ENCODE results near the gene CD55.

CD55 gene

GRCh38 chr1:207306023-207306422, 15.5 kb upstream of the CD55 start:
- no CpG with 5 or more reads among the region's 1 CpG for WGBS, 2 experiments (ENCODE audit: insufficient coverage in 2 of 2)
- Histone ChIP-seq H3K27ac (ENCODE audit: low read depth, low read length, severe bottlenecking) (no peak overlapping the region), H3K4me1 (ENCODE audit: control insufficient read depth, insufficient read depth, low read length, poor library complexity, severe bottlenecking) (peaks cover 8% of the 10 kb centered on the region), H3K9me3 (ENCODE audit: control insufficient read depth, low read length) (peaks cover 2% of the 10 kb centered on the region), H3K4me3 (ENCODE audit: extremely low read depth, insufficient read depth, low read length, poor library complexity, severe bottlenecking) (no peak overlapping the region), H3K36me3 (ENCODE audit: control insufficient read depth, insufficient read depth, low read length) (no peaks in the 10 kb centered on the region)

- WGBS, 2 experiments (ENCODE audit: insufficient coverage in 2 of 2), result 63% methylated on average over 4 to 5 of the region's 5 CpGs
- peaks cover 2% of the 10 kb centered on the region for H3K9me3 ChIP-seq (ENCODE audit: control insufficient read depth, low read length)
- no peak overlapping the region for H3K27ac ChIP-seq (ENCODE audit: low read depth, low read length, severe bottlenecking)
- no peaks in the 10 kb centered on the region for H3K36me3 ChIP-seq (ENCODE audit: control insufficient read depth, insufficient read depth, low read length)
- peaks cover 4% of the 10 kb centered on the region for H3K4me1 ChIP-seq (ENCODE audit: control insufficient read depth, insufficient read depth, low read length, poor library complexity, severe bottlenecking)
- no peak overlapping the region for H3K4me3 ChIP-seq (ENCODE audit: extremely low read depth, insufficient read depth, low read length, poor library complexity, severe bottlenecking)
These were observed 14.9 kb upstream of the CD55 start for GRCh38 chr1:207306603-207307002.

GRCh38 chr1:207308451-207309190, 12.9 kb upstream of the CD55 start:
- no CpG with 5 or more reads among the region's 2 CpGs for whole genome bisulfite sequencing, 2 experiments (ENCODE audit: insufficient coverage in 2 of 2)
- no peak overlapping the region for H3K4me3 ChIP-seq (ENCODE audit: extremely low read depth, insufficient read depth, low read length, poor library complexity, severe bottlenecking)

GRCh38 chr1:207309745-207310273, 11.7 kb upstream of the CD55 start:
- H3K36me3 ChIP-seq (ENCODE audit: control insufficient read depth, insufficient read depth, low read length), result no peaks in the 10 kb centered on the region
- peak overlapping the region; percentile 79 for H3K27ac ChIP-seq (ENCODE audit: low read depth, low read length, severe bottlenecking)
- WGBS, 2 experiments (ENCODE audit: insufficient coverage in 2 of 2), result 83 to 86% methylated on average over 1 to 3 of the region's 4 CpGs
- no peaks in the 10 kb centered on the region for H3K9me3 ChIP-seq (ENCODE audit: control insufficient read depth, low read length)
- H3K4me3 ChIP-seq (ENCODE audit: extremely low read depth, insufficient read depth, low read length, poor library complexity, severe bottlenecking), result no peak overlapping the region
- peaks cover 8% of the 10 kb centered on the region for H3K4me1 ChIP-seq (ENCODE audit: control insufficient read depth, insufficient read depth, low read length, poor library complexity, severe bottlenecking)

More at GRCh38 chr1:207308451-207309190, 12.9 kb upstream of the CD55 start:
- H3K9me3 ChIP-seq (ENCODE audit: control insufficient read depth, low read length), result no peaks in the 10 kb centered on the region
- peaks cover 8% of the 10 kb centered on the region for H3K4me1 ChIP-seq (ENCODE audit: control insufficient read depth, insufficient read depth, low read length, poor library complexity, severe bottlenecking)
- H3K36me3 ChIP-seq (ENCODE audit: control insufficient read depth, insufficient read depth, low read length), result no peaks in the 10 kb centered on the region
- H3K27ac ChIP-seq (ENCODE audit: low read depth, low read length, severe bottlenecking), result no peak overlapping the region

GRCh38 chr1:207311888-207312603, 9.4 kb upstream of the CD55 start:
- 75 to 94% methylated on average over 1 to 2 of the region's 3 CpGs for WGBS, 2 experiments (ENCODE audit: insufficient coverage in 2 of 2)
- Histone ChIP-seq H3K4me3 (ENCODE audit: extremely low read depth, insufficient read depth, low read length, poor library complexity, severe bottlenecking) (no peak overlapping the region), H3K4me1 (ENCODE audit: control insufficient read depth, insufficient read depth, low read length, poor library complexity, severe bottlenecking) (peaks cover 8% of the 10 kb centered on the region), H3K27ac (ENCODE audit: low read depth, low read length, severe bottlenecking) (no peak overlapping the region), H3K36me3 (ENCODE audit: control insufficient read depth, insufficient read depth, low read length) (no peaks in the 10 kb centered on the region), H3K9me3 (ENCODE audit: control insufficient read depth, low read length) (no peaks in the 10 kb centered on the region)

GRCh38 chr1:207312604-207312920, 8.9 kb upstream of the CD55 start:
- H3K27ac ChIP-seq (ENCODE audit: low read depth, low read length, severe bottlenecking), result no peak overlapping the region
- no peaks in the 10 kb centered on the region for H3K36me3 ChIP-seq (ENCODE audit: control insufficient read depth, insufficient read depth, low read length)
- peaks cover 8% of the 10 kb centered on the region for H3K4me1 ChIP-seq (ENCODE audit: control insufficient read depth, insufficient read depth, low read length, poor library complexity, severe bottlenecking)
- no peak overlapping the region for H3K4me3 ChIP-seq (ENCODE audit: extremely low read depth, insufficient read depth, low read length, poor library complexity, severe bottlenecking)
- WGBS, 2 experiments (ENCODE audit: insufficient coverage in 2 of 2), result no CpG with 5 or more reads among the region's 1 CpG
- H3K9me3 ChIP-seq (ENCODE audit: control insufficient read depth, low read length), result no peaks in the 10 kb centered on the region

GRCh38 chr1:207313131-207313530, 8.3 kb upstream of the CD55 start:
- Histone ChIP-seq H3K4me3 (ENCODE audit: extremely low read depth, insufficient read depth, low read length, poor library complexity, severe bottlenecking) (no peak overlapping the region), H3K4me1 (ENCODE audit: control insufficient read depth, insufficient read depth, low read length, poor library complexity, severe bottlenecking) (peaks cover 8% of the 10 kb centered on the region), H3K9me3 (ENCODE audit: control insufficient read depth, low read length) (no peaks in the 10 kb centered on the region), H3K36me3 (ENCODE audit: control insufficient read depth, insufficient read depth, low read length) (no peaks in the 10 kb centered on the region), H3K27ac (ENCODE audit: low read depth, low read length, severe bottlenecking) (no peak overlapping the region)

- peaks cover 7% of the 10 kb centered on the region for H3K4me1 ChIP-seq (ENCODE audit: control insufficient read depth, insufficient read depth, low read length, poor library complexity, severe bottlenecking)
- no peak overlapping the region for H3K4me3 ChIP-seq (ENCODE audit: extremely low read depth, insufficient read depth, low read length, poor library complexity, severe bottlenecking)
- H3K9me3 ChIP-seq (ENCODE audit: control insufficient read depth, low read length), result no peaks in the 10 kb centered on the region
- H3K36me3 ChIP-seq (ENCODE audit: control insufficient read depth, insufficient read depth, low read length), result no peaks in the 10 kb centered on the region
- H3K27ac ChIP-seq (ENCODE audit: low read depth, low read length, severe bottlenecking), result no peak overlapping the region
These were observed 6.7 kb upstream of the CD55 start for GRCh38 chr1:207314816-207315215.

- Histone ChIP-seq H3K36me3 (ENCODE audit: control insufficient read depth, insufficient read depth, low read length) (no peaks in the 10 kb centered on the region), H3K27ac (ENCODE audit: low read depth, low read length, severe bottlenecking) (no peak overlapping the region), H3K9me3 (ENCODE audit: control insufficient read depth, low read length) (no peaks in the 10 kb centered on the region), H3K4me3 (ENCODE audit: extremely low read depth, insufficient read depth, low read length, poor library complexity, severe bottlenecking) (no peak overlapping the region), H3K4me1 (ENCODE audit: control insufficient read depth, insufficient read depth, low read length, poor library complexity, severe bottlenecking) (peaks cover 4% of the 10 kb centered on the region)
- 83 to 90% methylated on average over 2 of the region's 3 CpGs for WGBS, 2 experiments (ENCODE audit: insufficient coverage in 2 of 2)
These were observed 6.0 kb upstream of the CD55 start for GRCh38 chr1:207315435-207315834.

- no peaks in the 10 kb centered on the region for H3K36me3 ChIP-seq (ENCODE audit: control insufficient read depth, insufficient read depth, low read length)
- H3K4me3 ChIP-seq (ENCODE audit: extremely low read depth, insufficient read depth, low read length, poor library complexity, severe bottlenecking), result no peak overlapping the region
- H3K9me3 ChIP-seq (ENCODE audit: control insufficient read depth, low read length), result no peaks in the 10 kb centered on the region
- no peak overlapping the region for H3K27ac ChIP-seq (ENCODE audit: low read depth, low read length, severe bottlenecking)
- H3K4me1 ChIP-seq (ENCODE audit: control insufficient read depth, insufficient read depth, low read length, poor library complexity, severe bottlenecking), result peaks cover 4% of the 10 kb centered on the region
These were observed 5.3 kb upstream of the CD55 start for GRCh38 chr1:207316141-207316540.
